Right lobe of liver (tissue), 6 donors: ENCODE data around the gene AIFM2. TPM values are rescaled to one million over a fixed set of nuclear protein-coding genes. Genes with fewer than 3 reads are reported as not detected.

ENCODE experiments used
- ATAC-seq, 4 donors: fragments of 200-7000 bp; cut with Tn5 transposase; one replicate each; pipeline ENCODE4 v1.9.1; 2020; ENCODE audit warnings: mild to moderate bottlenecking in 4 of 4, moderate library complexity in 4 of 4
- DNase-seq, 3 donors: peaks; one replicate each; pipeline ENCODE4 v3.0.0-alpha.2; 2020
- H3K27ac ChIP-seq, 3 donors: fragments of 200-600 bp; one replicate each; pipeline ENCODE4 v1.8.0; 2022
- H3K27me3 ChIP-seq, 2 donors: fragments of 200-600 bp; one replicate each; pipeline ENCODE4 v1.8.0; 2022
- H3K36me3 ChIP-seq, 4 donors: fragments of 200-600 bp; sonication (generic) in 1 of 4; one replicate each; pipeline versions ENCODE4 v1.5.1 to v1.8.0; 2017 to 2022; ENCODE audit warnings: control low read depth in 1 of 4
- H3K4me1 ChIP-seq, 4 donors: fragments of 200-600 bp; sonication (generic) in 1 of 4; one replicate each; pipeline versions ENCODE4 v1.5.1 to v1.8.0; 2017 to 2022; ENCODE audit warnings: control low read depth in 1 of 4
- H3K4me3 ChIP-seq, 3 donors: fragments of 200-600 bp; one replicate each; pipeline ENCODE4 v1.8.0; 2022
- H3K9me3 ChIP-seq, 4 donors: fragments of 200-600 bp; sonication (generic) in 1 of 4; one replicate each; pipeline versions ENCODE4 v1.5.1 to v1.8.0; 2017 to 2022; ENCODE audit warnings: control low read depth in 1 of 4
- CTCF ChIP-seq, 4 donors: fragments of 200-600 bp in 3 of 4; fragments of 450-650 bp in 1 of 4; IDR thresholded peaks; one replicate each; pipeline versions ENCODE4 v1.5.1 to v1.8.0; 2016 to 2022; ENCODE audit warnings: antibody characterized with exemption in 4 of 4, mild to moderate bottlenecking in 2 of 4
- POLR2A ChIP-seq: fragments of 450-650 bp; IDR thresholded peaks from one replicate; pipeline ENCODE4 v1.6.1; 2017; ENCODE audit warnings: antibody characterized with exemption, mild to moderate bottlenecking
- WGBS: methylation state at CpG from one replicate; pipeline ENCODE4 v1.1.6; 2018; ENCODE audit warnings: low coverage, low lambda C conversion rate; ENCODE audit not compliant: insufficient coverage; ENCODE audit errors: missing lambda C conversion rate; 5-methylcytosine and 5-hydroxymethylcytosine counted together
- intact Hi-C, 2 donors: fragments of 100-400 bp; cut with DNase I; formaldehyde crosslinking; loops; one replicate each; pipeline versions ENCODE4 v1.11.2 to v1.14.1; 2022
- total RNA-seq, 6 experiments: library from RNA; depleted of rRNA in 2 of 6; stranded (reverse); fragments of >200 nt in 2 of 6; fragmentation: NEBNext Ultra II Directional in 3 of 6; extraction: Animal tissue kit (Norgen Biotek cat#: 25700) in 3 of 6; gene quantifications; one replicate each; pipeline versions ENCODE4 v1.1.0 to v1.2.4, GENCODE V29; 2016 to 2023
- donor health status: DM: no; HTN: yes; CAD: no.
- donor health status: DM: no; HTN: no; CAD: no.
- donor health status: DM: no; HTN: no; CAD: no.
- donor health status: DM: no; HTN: yes; CAD: no.
- donor health status: DM: no; HTN: yes; CAD: no.

The AIFM2 gene
- total RNA-seq, 6 experiments from 2014 or later: 11.4 to 23.3 (median 18.2) TPM

- intact Hi-C loops: no loop called here
- Histone ChIP-seq H3K36me3 (no peaks in the 10 kb centered on the region), H3K4me3 (no peak overlapping the region), H3K27ac (no peak overlapping the region), H3K27me3 (no peaks in the 10 kb centered on the region), H3K9me3 (no peaks in the 10 kb centered on the region), H3K4me1 (no peaks in the 10 kb centered on the region)
- ATAC-seq: no peak
- TF ChIP-seq CTCF (IDR thresholded peaks at IDR 0.05): no peak
- DNase-seq: no peak
- 100% methylated on average over 2 of the region's 2 CpGs for WGBS
Measured at GRCh38 chr10:70074971-70075370, 57.7 kb downstream of the AIFM2 start.

DNA sequence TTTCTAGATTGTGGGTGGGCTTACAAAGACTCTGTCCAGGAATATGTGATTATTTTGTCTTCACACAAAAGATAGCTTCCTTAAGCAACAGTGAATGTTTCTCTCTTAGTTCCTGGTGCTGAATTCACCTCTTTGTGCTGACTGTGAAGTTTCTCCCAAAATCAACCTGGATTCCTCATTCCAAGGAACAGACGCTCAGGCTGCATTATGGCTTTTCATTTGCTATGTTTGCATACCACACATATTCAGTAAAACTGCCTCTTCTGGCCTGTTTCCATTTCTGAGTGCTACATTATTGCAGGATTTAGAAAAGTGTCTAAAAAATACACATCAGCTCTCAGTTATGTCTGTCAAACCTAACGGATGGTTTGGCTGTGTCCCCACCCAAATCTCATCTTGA is 58.5 kb downstream of the AIFM2 start:
- ATAC-seq (no peak), DNase-seq (no peak)
- 80% methylated on average over 2 of the region's 2 CpGs for WGBS
- Histone ChIP-seq H3K36me3 (no peaks in the 10 kb centered on the region), H3K4me3 (no peak overlapping the region), H3K4me1 (no peaks in the 10 kb centered on the region), H3K27ac (no peak overlapping the region), H3K27me3 (no peaks in the 10 kb centered on the region), H3K9me3 (no peaks in the 10 kb centered on the region)
- TF ChIP-seq POLR2A (no peak), CTCF (IDR thresholded peaks at IDR 0.05) (no peak)
- intact Hi-C loops: no loop called here

DNA sequence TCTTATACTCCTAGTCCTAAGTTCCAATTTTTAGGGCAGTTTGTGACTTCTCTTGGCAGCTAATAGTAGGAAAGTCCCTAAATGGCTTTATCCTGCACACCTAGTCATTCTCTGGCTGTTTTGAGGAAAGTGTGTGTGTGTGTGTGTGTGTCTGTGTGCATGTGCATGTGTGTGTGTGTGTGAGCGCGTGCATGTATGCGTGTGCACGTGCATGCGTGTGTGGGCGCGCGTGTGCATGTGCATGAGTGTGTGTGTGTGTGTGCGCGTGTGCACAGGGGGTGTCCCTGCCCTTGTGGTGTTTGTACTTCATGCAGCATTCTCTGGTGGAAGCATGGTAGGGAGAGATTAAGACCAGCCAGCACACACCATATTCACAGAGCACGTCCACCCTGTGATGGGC is 61.8 kb downstream of the AIFM2 start:
- H3K4me1 ChIP-seq: no peaks in the 10 kb centered on the region
- no peaks in the 10 kb centered on the region for H3K36me3 ChIP-seq
- H3K27ac ChIP-seq: no peak overlapping the region
- H3K27me3 ChIP-seq: no peaks in the 10 kb centered on the region
- DNase-seq: no peak
- no peak overlapping the region for H3K4me3 ChIP-seq
- TF ChIP-seq CTCF (IDR thresholded peaks at IDR 0.05) (no peak), POLR2A (no peak)
- intact Hi-C loops: no loop called here
- H3K9me3 ChIP-seq: no peaks in the 10 kb centered on the region
- 89% methylated on average over 10 of the region's 11 CpGs for WGBS
- no peak for ATAC-seq

- no peak overlapping the region for H3K27ac ChIP-seq
- H3K9me3 ChIP-seq: no peaks in the 10 kb centered on the region
- DNase-seq (no peak), ATAC-seq (no peak)
- no peak for TF ChIP-seq CTCF (IDR thresholded peaks at IDR 0.05)
- TF ChIP-seq POLR2A: no peak
- H3K4me1 ChIP-seq: no peaks in the 10 kb centered on the region
- no peaks in the 10 kb centered on the region for H3K27me3 ChIP-seq
- no peaks in the 10 kb centered on the region for H3K36me3 ChIP-seq
- no peak overlapping the region for H3K4me3 ChIP-seq
- WGBS: 82% methylated on average over 3 of the region's 5 CpGs
- intact Hi-C loops: no loop called here
Measured at GRCh38 chr10:70069346-70069745, 63.3 kb downstream of the AIFM2 start.

DNA sequence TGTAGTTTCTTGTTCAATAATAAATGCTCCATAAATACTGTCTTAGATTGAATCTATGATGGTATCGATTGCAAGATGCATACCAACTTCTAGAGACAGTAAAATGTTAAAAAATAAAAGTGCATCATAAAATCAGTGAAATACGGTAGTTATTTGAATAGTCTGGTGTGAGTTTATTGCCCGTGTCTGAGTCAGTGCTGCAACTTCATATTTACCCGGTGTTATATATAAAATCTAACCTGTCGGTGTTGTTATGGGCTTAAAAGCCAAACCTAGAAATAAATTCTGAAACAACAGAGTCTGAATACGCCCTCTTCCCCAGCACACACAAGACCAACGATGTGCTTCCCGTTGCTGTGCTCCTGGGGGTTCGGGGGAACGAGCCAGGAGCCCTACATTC is 63.7 kb downstream of the AIFM2 start:
- intact Hi-C loops: no loop called here
- Histone ChIP-seq H3K36me3 (no peaks in the 10 kb centered on the region), H3K27me3 (no peaks in the 10 kb centered on the region), H3K4me3 (no peak overlapping the region), H3K9me3 (no peaks in the 10 kb centered on the region), H3K4me1 (no peaks in the 10 kb centered on the region), H3K27ac (no peak overlapping the region)
- TF ChIP-seq POLR2A (no peak), CTCF (IDR thresholded peaks at IDR 0.05) (no peak)
- 94% methylated on average over 9 of the region's 10 CpGs for WGBS
- ATAC-seq (no peak), DNase-seq (no peak)
